Neural crest cell (in vitro differentiated cells): ENCODE data around the gene RASAL2. TPM values are rescaled to one million over a fixed set of nuclear protein-coding genes. Genes with fewer than 3 reads are reported as not detected.

Source experiments
- DNase-seq: peaks from one replicate; pipeline ENCODE4 v3.0.0; 2021; ENCODE audit warnings: low read depth, mixed read lengths, low spot score
- H3K27ac Mint-ChIP-seq: one replicate; pipeline ENCODE4 v1.8.0; 2021; ENCODE audit warnings: mild to moderate bottlenecking, mixed read lengths; ENCODE audit not compliant: unreplicated experiment
- H3K27me3 Mint-ChIP-seq: 2 replicates; pipeline ENCODE4 v1.8.0; 2021; ENCODE audit warnings: low read depth, mild to moderate bottlenecking, mixed read lengths
- H3K36me3 Mint-ChIP-seq: 2 replicates; pipeline ENCODE4 v1.8.0; 2021; ENCODE audit warnings: low read depth, mild to moderate bottlenecking, mixed read lengths
- H3K4me1 Mint-ChIP-seq: 2 replicates; pipeline ENCODE4 v1.8.0; 2021; ENCODE audit warnings: mixed read lengths
- H3K4me3 Mint-ChIP-seq: one replicate; pipeline ENCODE4 v1.8.0; 2021; ENCODE audit warnings: mild to moderate bottlenecking, mixed read lengths
- H3K9me3 Mint-ChIP-seq: 2 replicates; pipeline ENCODE4 v1.8.0; 2021; ENCODE audit warnings: mixed read lengths
- CTCF ChIP-seq: fragments of 200-600 bp; sonication (generic); conservative IDR thresholded peaks from 2 replicates; pipeline ENCODE4 v1.5.0; 2021; ENCODE audit warnings: antibody characterized with exemption, mild to moderate bottlenecking
- total RNA-seq: library from RNA; stranded (reverse); gene quantifications from 2 replicates; pipeline ENCODE4 v1.2.1, GENCODE V29; 2021

The RASAL2 gene
- total RNA-seq, 1 donor from 2014 or later = 20.9 TPM

- DNase-seq = no peak
- Mint-ChIP-seq H3K4me1 (peaks cover 30% of the 10 kb centered on the region), H3K27ac (no peak overlapping the region), H3K9me3 (no peaks in the 10 kb centered on the region), H3K4me3 (no peak overlapping the region), H3K27me3 (no peaks in the 10 kb centered on the region), H3K36me3 (no peaks in the 10 kb centered on the region)
- TF ChIP-seq CTCF = no peak
Measured at GRCh38 chr1:178098262-178098661, 4.4 kb downstream of the RASAL2 start.

GRCh38 chr1:178101266-178101630 is 7.3 kb downstream of the RASAL2 start:
- Mint-ChIP-seq H3K4me3 (no peak overlapping the region), H3K27ac (no peak overlapping the region), H3K9me3 (no peaks in the 10 kb centered on the region), H3K36me3 (no peaks in the 10 kb centered on the region), H3K27me3 (no peaks in the 10 kb centered on the region), H3K4me1 (peaks cover 10% of the 10 kb centered on the region)
- no peak for TF ChIP-seq CTCF
- no peak for DNase-seq

GRCh38 chr1:178101654-178102053 is 7.8 kb downstream of the RASAL2 start:
- H3K36me3 Mint-ChIP-seq = no peaks in the 10 kb centered on the region
- H3K27ac Mint-ChIP-seq = no peak overlapping the region
- H3K4me3 Mint-ChIP-seq = no peak overlapping the region
- no peaks in the 10 kb centered on the region for H3K27me3 Mint-ChIP-seq
- no peak for DNase-seq
- H3K4me1 Mint-ChIP-seq = peaks cover 6% of the 10 kb centered on the region
- no peaks in the 10 kb centered on the region for H3K9me3 Mint-ChIP-seq
- TF ChIP-seq CTCF = no peak

DNA sequence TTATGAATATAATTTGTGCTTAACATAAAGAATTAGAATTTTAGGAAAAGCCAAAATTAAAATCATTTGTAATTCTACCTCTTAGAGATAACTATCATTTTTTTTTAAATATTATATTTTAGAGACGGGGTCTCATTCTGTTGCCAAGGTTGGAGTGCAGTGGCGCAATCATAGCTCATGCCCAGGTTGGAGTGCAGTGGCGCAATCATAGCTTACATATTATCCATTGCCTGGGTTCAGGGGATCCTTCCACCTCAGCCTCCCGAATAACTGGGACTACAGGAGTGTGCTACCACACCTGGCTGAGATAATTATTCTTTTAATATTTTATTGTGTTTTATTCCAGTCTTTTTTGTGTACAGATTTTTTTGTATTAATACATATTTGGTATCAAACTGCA is 8.3 kb downstream of the RASAL2 start:
- Mint-ChIP-seq H3K27ac (no peak overlapping the region), H3K9me3 (no peaks in the 10 kb centered on the region), H3K36me3 (no peaks in the 10 kb centered on the region), H3K27me3 (no peaks in the 10 kb centered on the region), H3K4me1 (peaks cover 3% of the 10 kb centered on the region), H3K4me3 (no peak overlapping the region)
- TF ChIP-seq CTCF = no peak
- no peak for DNase-seq

- Mint-ChIP-seq H3K36me3 (no peaks in the 10 kb centered on the region), H3K4me3 (no peak overlapping the region), H3K27ac (no peak overlapping the region), H3K27me3 (no peaks in the 10 kb centered on the region), H3K4me1 (no peaks in the 10 kb centered on the region), H3K9me3 (no peaks in the 10 kb centered on the region)
- no peak for TF ChIP-seq CTCF
- no peak for DNase-seq
Measured at GRCh38 chr1:178107823-178108222, 13.9 kb downstream of the RASAL2 start.
